Ascending aorta (tissue), 2 donors: Measurements from ENCODE around the gene TNFSF4. TPM values are rescaled to one million over a fixed set of nuclear protein-coding genes. Genes with fewer than 3 reads are reported as not detected.
"Not testable (repeated sequence)": the region's sequence is repeated elsewhere in the genome, so short reads cannot be mapped to it uniquely, and the experiment has no call there.

Source experiments
- DNase-seq, 2 donors: peaks; one replicate each; pipeline ENCODE4 v3.0.0-alpha.2; 2019; ENCODE audit warnings: low spot score in 2 of 2
- H3K27ac ChIP-seq, 2 donors: fragments of 200-600 bp; sonication (generic); one replicate each; pipeline ENCODE4 v1.5.1; 2016 to 2017; ENCODE audit warnings: mild to moderate bottlenecking in 1 of 2
- H3K27me3 ChIP-seq: fragments of 200-600 bp; sonication (generic); one replicate; pipeline ENCODE4 v1.5.1; 2017
- H3K36me3 ChIP-seq, 2 donors: fragments of 200-600 bp; sonication (generic); one replicate each; pipeline ENCODE4 v1.5.1; 2016
- H3K4me1 ChIP-seq, 2 donors: fragments of 200-600 bp; sonication (generic); one replicate each; pipeline ENCODE4 v1.5.1; 2016 to 2017; ENCODE audit warnings: mild to moderate bottlenecking in 1 of 2
- H3K4me3 ChIP-seq, 2 donors: fragments of 200-600 bp; sonication (generic); one replicate each; pipeline ENCODE4 v1.5.1; 2016 to 2017; ENCODE audit warnings: mild to moderate bottlenecking in 1 of 2
- H3K9me3 ChIP-seq, 2 donors: fragments of 200-600 bp; sonication (generic); one replicate each; pipeline ENCODE4 v1.5.1; 2016
- intact Hi-C: fragments of 100-400 bp; cut with DNase I; formaldehyde crosslinking; loops from one replicate; pipeline ENCODE4 v1.15.1; 2023
- total RNA-seq: library from RNA; depleted of rRNA; stranded (reverse); fragments of >200 nt; gene quantifications from one replicate; pipeline ENCODE4 v1.1.0, GENCODE V29; 2016
- TF ChIP-seq, protein P1 (sequence below), 3 experiments: fragments of 200-600 bp in 2 of 3; fragments of 450-650 bp in 1 of 3; sonication (generic) in 2 of 3; IDR thresholded peaks; one replicate each; pipeline ENCODE4 v1.5.1; 2016 to 2019; ENCODE audit warnings: antibody characterized with exemption in 3 of 3, mild to moderate bottlenecking in 1 of 3, moderate library complexity in 1 of 3

Gene TNFSF4
- total RNA-seq, 1 donor from 2014 or later = 0.75 TPM

DNA sequence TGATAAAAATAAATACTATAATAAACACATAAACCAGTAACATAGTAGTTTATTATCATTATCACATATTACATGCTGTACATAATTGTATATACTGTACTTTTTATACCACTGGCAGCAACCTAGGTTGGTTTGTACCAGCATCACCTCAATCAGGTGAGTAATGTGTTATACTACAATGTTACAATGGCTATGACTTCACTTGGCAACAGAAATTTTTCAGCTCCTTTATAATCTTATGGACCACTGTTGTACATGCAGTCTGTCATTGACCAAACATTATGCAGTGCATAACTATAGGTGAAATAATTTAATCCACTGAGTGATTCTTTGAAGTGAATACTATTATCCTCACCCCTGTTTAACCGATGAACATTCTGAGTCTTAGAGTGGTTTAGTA is 44.5 kb downstream of the TNFSF4 start:
- TF ChIP-seq, protein P1, sequence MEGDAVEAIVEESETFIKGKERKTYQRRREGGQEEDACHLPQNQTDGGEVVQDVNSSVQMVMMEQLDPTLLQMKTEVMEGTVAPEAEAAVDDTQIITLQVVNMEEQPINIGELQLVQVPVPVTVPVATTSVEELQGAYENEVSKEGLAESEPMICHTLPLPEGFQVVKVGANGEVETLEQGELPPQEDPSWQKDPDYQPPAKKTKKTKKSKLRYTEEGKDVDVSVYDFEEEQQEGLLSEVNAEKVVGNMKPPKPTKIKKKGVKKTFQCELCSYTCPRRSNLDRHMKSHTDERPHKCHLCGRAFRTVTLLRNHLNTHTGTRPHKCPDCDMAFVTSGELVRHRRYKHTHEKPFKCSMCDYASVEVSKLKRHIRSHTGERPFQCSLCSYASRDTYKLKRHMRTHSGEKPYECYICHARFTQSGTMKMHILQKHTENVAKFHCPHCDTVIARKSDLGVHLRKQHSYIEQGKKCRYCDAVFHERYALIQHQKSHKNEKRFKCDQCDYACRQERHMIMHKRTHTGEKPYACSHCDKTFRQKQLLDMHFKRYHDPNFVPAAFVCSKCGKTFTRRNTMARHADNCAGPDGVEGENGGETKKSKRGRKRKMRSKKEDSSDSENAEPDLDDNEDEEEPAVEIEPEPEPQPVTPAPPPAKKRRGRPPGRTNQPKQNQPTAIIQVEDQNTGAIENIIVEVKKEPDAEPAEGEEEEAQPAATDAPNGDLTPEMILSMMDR (IDR thresholded peaks at IDR 0.05) = no peak
- intact Hi-C loops = no loop called here
- Histone ChIP-seq H3K4me3 (no peak overlapping the region), H3K27ac (no peak overlapping the region), H3K9me3 (peaks cover 0 to 3% of the 10 kb centered on the region in 2 donors), H3K27me3 (no peaks in the 10 kb centered on the region), H3K36me3 (no peaks in the 10 kb centered on the region), H3K4me1 (no peaks in the 10 kb centered on the region)
- DNase-seq = no peak

- Histone ChIP-seq H3K27ac (no peak overlapping the region), H3K27me3 (no peaks in the 10 kb centered on the region), H3K4me1 (no peaks in the 10 kb centered on the region), H3K36me3 (no peaks in the 10 kb centered on the region), H3K4me3 (no peak overlapping the region), H3K9me3 (peaks cover 0 to 3% of the 10 kb centered on the region in 2 donors)
- TF ChIP-seq, protein P1 (IDR thresholded peaks at IDR 0.05) = no peak
- no peak for DNase-seq
- intact Hi-C loops = no loop called here
These were observed 45.5 kb downstream of the TNFSF4 start for GRCh38 chr1:173161510-173162221.

GRCh38 chr1:173153964-173154363 is 53.2 kb downstream of the TNFSF4 start:
- DNase-seq, H3K9me3 ChIP-seq, H3K27me3 ChIP-seq, intact Hi-C loops, H3K4me1 ChIP-seq, H3K36me3 ChIP-seq, H3K27ac ChIP-seq, H3K4me3 ChIP-seq: not testable (repeated sequence)

GRCh38 chr1:173153503-173153902 is 53.6 kb downstream of the TNFSF4 start:
- no peaks in the 10 kb centered on the region for H3K27me3 ChIP-seq
- intact Hi-C loops = no loop called here
- no peaks in the 10 kb centered on the region for H3K9me3 ChIP-seq
- TF ChIP-seq, protein P1 (IDR thresholded peaks at IDR 0.05) = no peak
- H3K36me3 ChIP-seq = no peaks in the 10 kb centered on the region
- no peak overlapping the region for H3K4me3 ChIP-seq
- DNase-seq = no peak
- H3K27ac ChIP-seq = no peak overlapping the region
- H3K4me1 ChIP-seq = no peaks in the 10 kb centered on the region

- H3K4me1 ChIP-seq = no peaks in the 10 kb centered on the region
- H3K27me3 ChIP-seq = no peaks in the 10 kb centered on the region
- DNase-seq = no peak
- TF ChIP-seq, protein P1 (IDR thresholded peaks at IDR 0.05) = no peak
- no peaks in the 10 kb centered on the region for H3K36me3 ChIP-seq
- no peaks in the 10 kb centered on the region for H3K9me3 ChIP-seq
- no peak overlapping the region for H3K4me3 ChIP-seq
- intact Hi-C loops = no loop called here
- H3K27ac ChIP-seq = no peak overlapping the region
These were observed 54.5 kb downstream of the TNFSF4 start for GRCh38 chr1:173152598-173152997.

- Histone ChIP-seq H3K4me3 (no peak overlapping the region), H3K4me1 (no peaks in the 10 kb centered on the region), H3K9me3 (peaks cover 0 to 15% of the 10 kb centered on the region in 2 donors), H3K27me3 (no peaks in the 10 kb centered on the region), H3K27ac (no peak overlapping the region), H3K36me3 (no peaks in the 10 kb centered on the region)
- TF ChIP-seq, protein P1 (IDR thresholded peaks at IDR 0.05) = no peak
- intact Hi-C loops = no loop called here
- DNase-seq = no peak
These were observed 56.3 kb downstream of the TNFSF4 start for GRCh38 chr1:173150795-173151194.
